HFFc6 (cell line): ENCODE results near the gene SLC15A3. TPM values are rescaled to one million over a fixed set of nuclear protein-coding genes. Genes with fewer than 3 reads are reported as not detected.

Experiments used
- DNase-seq: peaks from one replicate; pipeline ENCODE4 v3.0.0-alpha.2; 2018
- H3K27ac Mint-ChIP-seq: 2 replicates; pipeline ENCODE4 v1.8.0; 2020; ENCODE audit warnings: mild to moderate bottlenecking, mixed read lengths
- H3K27me3 Mint-ChIP-seq: 2 replicates; pipeline ENCODE4 v1.8.0; 2021; ENCODE audit warnings: mild to moderate bottlenecking, moderate library complexity, mixed read lengths; ENCODE audit not compliant: insufficient read depth
- H3K36me3 Mint-ChIP-seq: 2 replicates; pipeline ENCODE4 v1.8.0; 2021; ENCODE audit warnings: low read depth, mixed read lengths
- H3K4me1 Mint-ChIP-seq: 2 replicates; pipeline ENCODE4 v1.8.0; 2020; ENCODE audit warnings: low read depth, mixed read lengths
- H3K4me3 Mint-ChIP-seq: 2 replicates; pipeline ENCODE4 v1.8.0; 2020; ENCODE audit warnings: mild to moderate bottlenecking, moderate library complexity, mixed read lengths
- H3K9me3 Mint-ChIP-seq: 2 replicates; pipeline ENCODE4 v1.8.0; 2020; ENCODE audit warnings: mild to moderate bottlenecking, mixed read lengths
- total RNA-seq, 6 experiments: library from RNA; stranded (reverse); fragmentation: NEBNext Ultra II Directional; extraction: Animal tissue kit (Norgen Biotek cat#: 25700); gene quantifications; 2 replicates in 1 of 6; 3 replicates in 5 of 6; pipeline ENCODE4 v1.2.3, GENCODE V29; 2021
- TF ChIP-seq, protein P1 (sequence below): fragments of 200-600 bp; sonication (generic); IDR thresholded peaks from 2 replicates; pipeline ENCODE4 v1.5.0; 2021; ENCODE audit warnings: antibody characterized with exemption, mild to moderate bottlenecking

SLC15A3 gene
- total RNA-seq, 6 experiments from 2014 or later = 2.7 to 6.6 (median 3.4) TPM

DNA sequence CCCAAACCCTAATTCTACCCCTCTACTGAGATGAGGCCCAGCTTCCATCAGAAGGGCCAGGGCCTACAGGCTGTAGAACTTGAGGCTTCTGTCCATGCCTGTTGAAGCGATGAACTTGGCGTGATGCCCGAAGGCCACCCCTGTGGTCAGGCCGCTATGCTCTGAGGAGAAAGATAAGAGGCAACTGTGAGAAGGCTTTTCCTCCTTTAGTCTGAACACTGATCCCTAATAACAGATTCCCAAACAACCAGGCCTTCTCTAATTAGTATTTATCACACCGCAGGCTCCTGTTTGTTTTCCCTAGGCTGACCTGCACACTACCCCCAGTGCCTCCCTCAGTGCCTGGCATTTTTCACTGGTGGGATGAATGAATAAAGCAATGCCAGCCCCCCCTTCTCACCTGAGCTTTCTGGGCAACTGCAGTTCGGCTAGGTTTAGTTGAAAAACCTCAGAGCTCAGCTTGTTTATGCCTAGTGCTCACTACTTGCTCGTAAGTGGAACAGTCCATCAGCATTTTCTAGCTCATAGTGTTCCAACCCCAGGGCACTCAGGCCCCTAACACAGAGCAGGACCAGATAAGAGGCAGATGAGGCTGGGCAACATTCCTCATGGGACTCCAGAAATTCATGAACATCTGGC, 60.8 kb downstream of the SLC15A3 start:
- Mint-ChIP-seq H3K9me3 (no peaks in the 10 kb centered on the region), H3K4me3 (no peak overlapping the region)
- no peak for DNase-seq

GRCh38 chr11:60890696-60891095, 61.3 kb downstream of the SLC15A3 start:
- H3K27ac Mint-ChIP-seq = no peak overlapping the region
- H3K4me1 Mint-ChIP-seq = no peaks in the 10 kb centered on the region
- no peaks in the 10 kb centered on the region for H3K9me3 Mint-ChIP-seq
- peaks cover 4% of the 10 kb centered on the region for H3K36me3 Mint-ChIP-seq
- TF ChIP-seq, protein P1, sequence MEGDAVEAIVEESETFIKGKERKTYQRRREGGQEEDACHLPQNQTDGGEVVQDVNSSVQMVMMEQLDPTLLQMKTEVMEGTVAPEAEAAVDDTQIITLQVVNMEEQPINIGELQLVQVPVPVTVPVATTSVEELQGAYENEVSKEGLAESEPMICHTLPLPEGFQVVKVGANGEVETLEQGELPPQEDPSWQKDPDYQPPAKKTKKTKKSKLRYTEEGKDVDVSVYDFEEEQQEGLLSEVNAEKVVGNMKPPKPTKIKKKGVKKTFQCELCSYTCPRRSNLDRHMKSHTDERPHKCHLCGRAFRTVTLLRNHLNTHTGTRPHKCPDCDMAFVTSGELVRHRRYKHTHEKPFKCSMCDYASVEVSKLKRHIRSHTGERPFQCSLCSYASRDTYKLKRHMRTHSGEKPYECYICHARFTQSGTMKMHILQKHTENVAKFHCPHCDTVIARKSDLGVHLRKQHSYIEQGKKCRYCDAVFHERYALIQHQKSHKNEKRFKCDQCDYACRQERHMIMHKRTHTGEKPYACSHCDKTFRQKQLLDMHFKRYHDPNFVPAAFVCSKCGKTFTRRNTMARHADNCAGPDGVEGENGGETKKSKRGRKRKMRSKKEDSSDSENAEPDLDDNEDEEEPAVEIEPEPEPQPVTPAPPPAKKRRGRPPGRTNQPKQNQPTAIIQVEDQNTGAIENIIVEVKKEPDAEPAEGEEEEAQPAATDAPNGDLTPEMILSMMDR = no peak
- H3K27me3 Mint-ChIP-seq = no peaks in the 10 kb centered on the region
- DNase-seq = no peak
- H3K4me3 Mint-ChIP-seq = no peak overlapping the region

More for the DNA sequence above, 60.8 kb downstream of the SLC15A3 start:
- no peaks in the 10 kb centered on the region for H3K4me1 Mint-ChIP-seq
- no peak overlapping the region for H3K27ac Mint-ChIP-seq
- TF ChIP-seq, protein P1 = no peak
- peaks cover 5% of the 10 kb centered on the region for H3K36me3 Mint-ChIP-seq
- H3K27me3 Mint-ChIP-seq = no peaks in the 10 kb centered on the region

GRCh38 chr11:60889869-60890311, 62.1 kb downstream of the SLC15A3 start:
- Mint-ChIP-seq H3K4me3 (no peak overlapping the region), H3K36me3 (no peaks in the 10 kb centered on the region; the same call in none of the 2 replicates), H3K9me3 (no peaks in the 10 kb centered on the region), H3K27ac (no peak overlapping the region; the same call in 1 of the 2 replicates), H3K4me1 (no peaks in the 10 kb centered on the region), H3K27me3 (no peaks in the 10 kb centered on the region)
- DNase-seq = no peak
- TF ChIP-seq, protein P1 = no peak

DNA sequence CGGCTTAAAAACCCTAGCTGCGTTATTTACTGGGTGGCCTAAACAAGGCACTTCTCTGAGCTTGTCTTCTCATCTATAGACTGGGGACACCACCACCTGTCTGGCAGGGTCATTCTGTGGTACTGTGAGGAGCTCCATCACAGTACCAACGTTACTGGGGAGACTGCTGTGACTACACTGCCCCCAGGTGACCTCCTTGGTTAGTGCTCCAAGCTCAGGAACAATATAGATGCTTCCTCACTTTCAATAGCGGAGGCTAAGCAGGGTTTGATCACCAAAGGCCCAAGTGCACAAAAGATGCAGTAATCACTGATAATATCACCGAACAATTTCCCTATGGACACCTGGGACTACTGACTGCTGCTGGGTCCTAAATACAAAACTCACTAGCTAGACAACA, 64.4 kb downstream of the SLC15A3 start:
- H3K4me3 Mint-ChIP-seq = no peak overlapping the region
- TF ChIP-seq, protein P1 = peak; percentile 75
- no peaks in the 10 kb centered on the region for H3K9me3 Mint-ChIP-seq
- no peaks in the 10 kb centered on the region for H3K27me3 Mint-ChIP-seq
- H3K36me3 Mint-ChIP-seq = no peaks in the 10 kb centered on the region; the same call in 1 of the 2 replicates
- DNase-seq = peak; percentile 53
- no peaks in the 10 kb centered on the region for H3K4me1 Mint-ChIP-seq
- H3K27ac Mint-ChIP-seq = no peak overlapping the region

Other genes with a start within 250 kb of the SLC15A3 start
- not detected for gene MS4A18, start 227.5 kb downstream of the SLC15A3 start, total RNA-seq
- gene MS4A15, start 195.3 kb downstream of the SLC15A3 start, total RNA-seq = not detected
- not detected for gene MS4A10, start 166.8 kb downstream of the SLC15A3 start, total RNA-seq
- 10 to 100 TPM; 45.4 to 66.3 (median 54.4) TPM for gene CCDC86, start 110.1 kb downstream of the SLC15A3 start, total RNA-seq
- gene PTGDR2, start 96.2 kb downstream of the SLC15A3 start, total RNA-seq = not detected
- gene ZP1, start 84.6 kb downstream of the SLC15A3 start, total RNA-seq = under 1 TPM in 3 of 6 experiments, not detected in 3; 0.13 to 0.30 (median 0.29) TPM
- 10 to 100 TPM; 72.5 to 95.1 (median 89.4) TPM for gene PRPF19, start 45.6 kb downstream of the SLC15A3 start, total RNA-seq
- 100 to 1,000 TPM in 1 of 6 experiments, 10 to 100 TPM in 5; 74.6 to 101 (median 92.5) TPM for gene TMEM109, start 38.0 kb downstream of the SLC15A3 start, total RNA-seq
- 10 to 100 TPM; 23.8 to 32.2 (median 26.9) TPM for gene TMEM132A, start 27.7 kb downstream of the SLC15A3 start, total RNA-seq
- gene CD6, start 19.5 kb upstream of the SLC15A3 start, total RNA-seq = not detected
- not detected for gene CD5, start 150.3 kb upstream of the SLC15A3 start, total RNA-seq
- gene VPS37C, start 209.2 kb upstream of the SLC15A3 start, total RNA-seq = 10 to 100 TPM; 14.6 to 17.0 (median 16.0) TPM